Measurements from ENCODE around the gene BDKRB1. TPM values are rescaled to one million over a fixed set of nuclear protein-coding genes. Genes with fewer than 3 reads are reported as not detected.

Gene BDKRB1
- total RNA-seq = under 1 TPM; 0.24 to 0.56 TPM
- long read RNA-seq, donor 1 = 0 reads
- long read RNA-seq, donor 2 = 0 reads

GRCh38 chr14:96255501-96256366, at the start of gene BDKRB1:
TSS of gene BDKRB1 (plus strand) at chr14:96256210. CDS start at chr14:96263683, 7,473 bp downstream.
- intact Hi-C loops (cut with DNase I) = loop anchor here in 1 of 2 donors (5.0 kb wide), 1 partner anchor 1473 kb away; no protein-coding TSS in a partner anchor
- DNase-seq (ENCODE audit: low spot score) = no peak

- no peak for DNase-seq (ENCODE audit: low spot score)
- intact Hi-C loops (cut with DNase I) = loop anchor here in 1 of 2 donors (10.0 kb wide), 1 partner anchor 1392 kb away; no protein-coding TSS in a partner anchor
Measured at GRCh38 chr14:96206461-96206860, 49.5 kb upstream of the BDKRB1 start.

DNA sequence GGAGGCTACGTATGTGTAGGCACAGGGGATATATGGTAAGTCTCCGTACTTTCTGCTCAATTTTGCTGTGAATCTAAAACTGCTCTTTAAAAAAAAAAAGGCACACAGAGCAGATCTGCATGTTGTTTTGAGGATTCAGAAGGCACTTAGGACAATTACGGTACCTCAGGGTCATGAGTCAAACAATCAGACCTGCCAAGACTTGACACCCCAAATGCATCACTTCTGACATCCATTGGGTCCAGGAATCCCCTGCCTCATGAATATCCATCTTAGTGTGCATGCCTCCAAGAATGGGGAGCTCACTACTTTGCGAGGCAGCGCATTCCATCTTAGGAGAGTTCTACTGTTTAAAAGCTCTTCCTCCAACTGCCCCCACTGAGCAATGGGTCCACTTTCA, 48.3 kb upstream of the BDKRB1 start:
- intact Hi-C loops (cut with DNase I) = loop anchor here in 1 of 2 donors (10.0 kb wide), 1 partner anchor 1393 kb away; no protein-coding TSS in a partner anchor
- no peak for DNase-seq (ENCODE audit: low spot score)

GRCh38 chr14:96208739-96209138, 47.3 kb upstream of the BDKRB1 start:
- DNase-seq (ENCODE audit: low spot score) = no peak
- intact Hi-C loops (cut with DNase I) = loop anchor here in 1 of 2 donors (10.0 kb wide), 1 partner anchor 1394 kb away; no protein-coding TSS in a partner anchor

GRCh38 chr14:96212140-96212539, 43.9 kb upstream of the BDKRB1 start:
- no peak for DNase-seq (ENCODE audit: low spot score)
- intact Hi-C loops (cut with DNase I) = no loop called here

DNA sequence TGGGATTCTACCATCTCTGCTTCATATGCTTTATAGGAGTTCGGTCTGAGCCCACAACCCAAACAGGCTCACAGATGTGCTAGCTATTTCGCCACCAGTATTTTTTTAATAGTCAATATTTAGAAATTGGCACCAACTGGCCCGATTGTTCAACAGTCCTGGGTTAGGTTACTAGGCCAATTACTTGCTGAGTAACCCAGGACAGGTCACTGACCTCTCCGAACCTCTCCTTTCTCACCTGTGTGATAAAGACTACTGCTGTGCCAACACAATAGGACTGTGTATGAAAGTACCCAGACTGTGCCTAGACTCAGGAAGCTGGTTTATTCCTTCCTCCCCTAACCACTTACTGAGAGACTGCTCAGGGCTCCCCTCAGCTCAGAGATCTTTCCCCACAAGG, 43.1 kb upstream of the BDKRB1 start:
- intact Hi-C loops (cut with DNase I) = no loop called here
- no peak for DNase-seq (ENCODE audit: low spot score)

- intact Hi-C loops (cut with DNase I) = no loop called here
- no peak for DNase-seq (ENCODE audit: low spot score)
Measured at GRCh38 chr14:96213871-96214465, 42.0 kb upstream of the BDKRB1 start.

DNA sequence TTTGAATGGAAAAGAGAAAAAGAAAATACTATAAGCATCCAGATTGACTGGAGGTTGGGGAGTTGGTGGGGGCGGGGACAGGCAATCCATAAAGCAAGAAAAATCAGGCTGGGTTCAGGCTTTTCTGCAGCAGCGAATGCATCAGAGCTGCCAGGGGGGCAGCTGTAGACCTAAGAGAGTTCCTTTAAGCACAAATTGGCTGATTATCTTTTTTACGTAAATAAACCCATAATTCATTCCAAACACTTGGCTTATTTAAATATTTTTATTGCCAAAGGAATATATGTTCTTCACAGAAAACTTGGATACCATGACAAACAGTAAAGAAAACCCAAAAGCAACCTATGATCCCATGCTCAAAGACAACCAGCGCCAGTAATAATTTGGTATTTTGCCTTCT, 41.2 kb upstream of the BDKRB1 start:
- intact Hi-C loops (cut with DNase I) = no loop called here
- DNase-seq (ENCODE audit: low spot score) = no peak

DNA sequence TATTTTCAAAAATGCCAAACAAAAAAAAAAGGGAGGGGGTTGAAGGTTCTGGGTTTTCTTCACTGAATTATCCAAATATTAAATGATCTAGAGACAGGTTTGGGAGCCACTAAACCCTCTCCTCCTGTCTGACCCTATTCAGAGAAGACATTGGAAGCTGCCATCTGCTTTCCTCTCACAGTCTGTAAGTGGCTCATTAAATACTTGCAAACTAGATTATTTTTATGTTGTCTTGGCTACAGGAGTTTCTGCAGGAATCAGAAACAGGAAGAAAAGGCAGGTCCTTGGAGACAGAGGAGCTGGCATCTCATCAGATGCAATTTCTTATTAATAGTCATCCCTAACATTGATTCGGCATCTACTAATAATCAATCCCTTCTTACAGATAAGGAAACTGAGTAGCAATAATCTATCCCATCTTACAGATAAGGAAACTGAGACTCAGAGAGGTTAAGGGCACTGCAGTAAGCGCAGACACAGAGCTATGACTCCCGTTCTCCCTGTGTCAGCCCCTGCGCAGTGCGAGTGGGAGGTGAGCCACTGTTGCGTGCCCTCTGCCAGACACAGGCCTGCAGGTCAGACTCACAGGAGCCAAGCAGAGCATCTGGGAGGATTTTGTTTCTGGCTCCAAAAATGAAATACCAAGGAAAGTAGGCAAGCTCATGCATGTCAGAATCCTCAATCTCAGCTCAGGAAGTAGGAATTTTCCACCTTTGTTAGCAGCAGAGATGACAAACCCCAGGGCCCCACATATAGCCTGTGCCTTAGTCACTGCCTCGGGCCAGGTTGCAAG, 40.4 kb upstream of the BDKRB1 start:
- intact Hi-C loops (cut with DNase I) = no loop called here
- no peak for DNase-seq (ENCODE audit: low spot score)

- intact Hi-C loops (cut with DNase I) = no loop called here
- no peak for DNase-seq (ENCODE audit: low spot score)
Measured at GRCh38 chr14:96216627-96217026, 39.4 kb upstream of the BDKRB1 start.

- DNase-seq (ENCODE audit: low spot score) = no peak
- intact Hi-C loops (cut with DNase I) = no loop called here
Measured at GRCh38 chr14:96217376-96217913, 38.6 kb upstream of the BDKRB1 start.

GRCh38 chr14:96221109-96221650, 34.8 kb upstream of the BDKRB1 start:
- no peak for DNase-seq (ENCODE audit: low spot score)
- intact Hi-C loops (cut with DNase I) = no loop called here

GRCh38 chr14:96221841-96222240, 34.2 kb upstream of the BDKRB1 start:
- intact Hi-C loops (cut with DNase I) = no loop called here
- no peak for DNase-seq (ENCODE audit: low spot score)

- DNase-seq (ENCODE audit: low spot score) = no peak
- intact Hi-C loops (cut with DNase I) = no loop called here
Measured at GRCh38 chr14:96224480-96225096, 31.4 kb upstream of the BDKRB1 start.

DNA sequence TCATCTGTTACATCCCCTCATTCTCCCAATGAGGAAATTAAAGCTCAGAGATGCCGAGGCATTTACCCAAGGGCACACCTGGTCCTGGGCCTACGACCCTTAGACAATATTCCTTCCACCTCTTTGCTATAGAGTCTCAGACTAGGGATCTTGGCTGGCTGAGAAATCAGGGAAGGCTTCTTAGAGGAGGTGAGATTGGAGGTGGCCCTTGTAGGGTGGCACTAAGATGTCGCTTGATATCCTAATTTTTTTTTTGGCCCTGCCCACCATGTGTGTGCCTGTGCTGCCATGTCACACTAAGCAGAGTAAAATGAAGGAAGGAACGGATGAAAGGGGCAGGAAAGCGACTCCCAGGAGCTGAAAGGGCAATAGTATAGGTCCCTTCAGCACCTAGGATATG, 30.8 kb upstream of the BDKRB1 start:
- DNase-seq (ENCODE audit: low spot score) = no peak
- intact Hi-C loops (cut with DNase I) = no loop called here

- DNase-seq (ENCODE audit: low spot score) = no peak
- intact Hi-C loops (cut with DNase I) = no loop called here
Measured at GRCh38 chr14:96225745-96226151, 30.3 kb upstream of the BDKRB1 start.

DNA sequence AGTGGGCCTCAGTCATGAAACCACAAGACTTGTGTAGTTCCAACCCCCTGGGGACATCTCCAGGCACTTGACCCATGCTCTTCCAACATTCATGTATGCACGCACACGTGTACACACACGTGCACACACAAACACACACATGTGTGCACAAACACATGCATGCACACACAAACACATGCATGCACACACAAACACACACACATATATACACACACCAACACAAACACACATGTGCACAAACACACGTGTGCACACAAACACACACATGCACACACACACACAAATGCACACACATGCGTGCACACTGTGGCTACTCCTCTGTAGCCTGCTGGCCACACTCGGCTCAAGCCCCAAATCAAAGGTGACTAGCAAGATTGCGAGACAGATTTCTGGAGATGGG, 28.6 kb upstream of the BDKRB1 start:
- intact Hi-C loops (cut with DNase I) = no loop called here
- DNase-seq (ENCODE audit: low spot score) = no peak

DNA sequence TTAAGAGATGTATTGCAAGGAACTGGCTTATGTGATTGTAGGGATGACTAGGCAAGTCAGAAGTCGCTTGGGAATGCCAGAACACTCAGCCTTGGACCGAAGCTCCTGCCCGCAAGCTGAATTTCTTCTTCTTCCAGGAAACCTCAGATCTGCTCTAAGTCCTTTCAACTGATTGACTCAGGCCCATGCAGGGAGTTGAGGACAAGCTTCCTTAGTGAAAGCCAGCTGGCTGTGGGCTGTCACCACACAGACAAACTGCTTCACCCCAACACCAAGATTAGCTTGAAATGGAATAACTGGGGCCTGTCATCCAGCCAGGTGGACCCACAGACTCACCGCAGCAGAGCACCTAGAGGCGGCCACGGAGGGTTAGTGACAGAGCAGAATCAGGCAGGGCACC, 26.7 kb upstream of the BDKRB1 start:
- intact Hi-C loops (cut with DNase I) = no loop called here

GRCh38 chr14:96231056-96231455, 25.0 kb upstream of the BDKRB1 start:
- DNase-seq (ENCODE audit: low spot score) = no peak
- intact Hi-C loops (cut with DNase I) = no loop called here

More for the DNA sequence above, 26.7 kb upstream of the BDKRB1 start:
- DNase-seq (ENCODE audit: low spot score) = no peak

Data from posterior vena cava (tissue), 2 donors.